OCI-LY7 (cell line): ENCODE data around the gene DEPP1. TPM values are rescaled to one million over a fixed set of nuclear protein-coding genes. Genes with fewer than 3 reads are reported as not detected.

Experiments used
- BruUV-seq: library from RNA; stranded (reverse); fragments of 400-500 nt; replicated peaks from 2 replicates; lab custom pipeline; 2021; lab: Mats Ljungman, UMichigan
- CTCF ChIA-PET: fragments of 300-600 bp; sonication (Branson Sonifier 250); formaldehyde crosslinking; loops from one replicate; lab custom pipeline; 2022; ENCODE audit warnings: antibody characterized with exemption; ENCODE audit not compliant: unreplicated experiment; lab: Charles Lee
- POLR2A ChIA-PET: fragments of 300-600 bp; sonication (Branson Sonifier 250); formaldehyde crosslinking; loops from one replicate; lab custom pipeline; 2022; ENCODE audit warnings: antibody characterized with exemption; lab: Charles Lee
- DNase-seq: peaks from one replicate; pipeline ENCODE4 v3.0.0-alpha.2; 2015; ENCODE audit warnings: low spot score
- H2AFZ ChIP-seq: fragments of 200-600 bp; sonication (generic), shearing (Covaris generic); 2 replicates; pipeline ENCODE4 v1.6.1; 2014; ENCODE audit warnings: mild to moderate bottlenecking, antibody characterized with exemption, low read length, moderate library complexity
- H3K27ac ChIP-seq: fragments of 200-600 bp; sonication (generic); 2 replicates; pipeline ENCODE4 v1.5.1; 2014; ENCODE audit warnings: mixed run types, low read depth, mild to moderate bottlenecking, moderate library complexity, low read length, inconsistent platforms; ENCODE audit not compliant: poor library complexity, severe bottlenecking
- H3K36me3 ChIP-seq: fragments of 200-600 bp; sonication (generic); 2 replicates; pipeline ENCODE4 v1.6.1; 2014; ENCODE audit warnings: mild to moderate bottlenecking, antibody characterized with exemption, low read length, moderate library complexity, mixed read lengths; ENCODE audit not compliant: insufficient read depth
- H3K4me1 ChIP-seq: fragments of 200-600 bp; sonication (generic); 2 replicates; pipeline ENCODE4 v1.5.1; 2014; ENCODE audit warnings: mild to moderate bottlenecking, low read length; ENCODE audit not compliant: insufficient read depth, poor library complexity, severe bottlenecking
- H3K4me2 ChIP-seq: fragments of 200-600 bp; sonication (generic); 2 replicates; pipeline ENCODE4 v1.6.1; 2014; ENCODE audit warnings: mild to moderate bottlenecking, low read length
- H3K4me3 ChIP-seq: fragments of 200-600 bp; sonication (generic); 2 replicates; pipeline ENCODE4 v1.5.1; 2014; ENCODE audit warnings: mild to moderate bottlenecking, low read depth, low read length; ENCODE audit not compliant: poor library complexity, severe bottlenecking
- H3K79me2 ChIP-seq: fragments of 200-600 bp; sonication (generic); 2 replicates; pipeline ENCODE4 v1.6.1; 2016; ENCODE audit warnings: low read depth, mild to moderate bottlenecking, low read length, moderate library complexity, mixed read lengths; ENCODE audit not compliant: insufficient read depth
- H3K9me2 ChIP-seq: fragments of 200-600 bp; sonication (generic); 2 replicates; pipeline ENCODE4 v1.6.1; 2016; ENCODE audit warnings: mild to moderate bottlenecking, low read length, mixed read lengths; ENCODE audit not compliant: insufficient read depth
- H3K9me3 ChIP-seq: fragments of 200-600 bp; sonication (generic); 2 replicates; pipeline ENCODE4 v1.6.1; 2014; ENCODE audit warnings: mild to moderate bottlenecking, mixed run types, low read length, mixed read lengths
- H4K20me1 ChIP-seq: fragments of 200-600 bp; sonication (generic); 2 replicates; pipeline ENCODE4 v1.6.1; 2014; ENCODE audit warnings: mild to moderate bottlenecking, antibody characterized with exemption, low read length, moderate library complexity, mixed read lengths; ENCODE audit not compliant: insufficient read depth
- CTCF ChIP-seq: fragments of 200-600 bp; sonication (generic); conservative IDR thresholded peaks from 2 replicates; pipeline ENCODE4 v1.5.1; 2014; ENCODE audit warnings: mild to moderate bottlenecking, antibody characterized with exemption, low read length, moderate library complexity, mixed read lengths
- EZH2phosphoT487 ChIP-seq: fragments of 200-600 bp; sonication (generic); IDR thresholded peaks from 2 replicates; pipeline ENCODE4 v1.6.1; 2018; ENCODE audit warnings: low read depth, borderline replicate concordance, mild to moderate bottlenecking, mixed run types, antibody characterized with exemption, low read length, moderate library complexity, mixed read lengths
- intact Hi-C: fragments of 100-400 bp; cut with micrococcal nuclease; formaldehyde crosslinking; loops from one replicate; pipeline ENCODE4 v1.10.0; 2022; ENCODE audit not compliant: unreplicated experiment
- total RNA-seq, 2 experiments: library from RNA; depleted of rRNA in 1 of 2; stranded (reverse); fragments of >200 nt in 1 of 2; shearing (Covaris generic) in 1 of 2; gene quantifications; 2 replicates each; pipeline ENCODE4 v1.2.3, GENCODE V29; 2014 to 2022

Gene DEPP1
- total RNA-seq, 2 experiments from 2014 or later, result 0.09 TPM; not detected in 1

GRCh38 chr10:45006276-45007030 is 27.8 kb upstream of the DEPP1 start:
- TF ChIP-seq EZH2phosphoT487 (no peak), CTCF (no peak)
- H2AFZ ChIP-seq, result no peak overlapping the region
- peaks cover 39% of the 10 kb centered on the region for H3K36me3 ChIP-seq
- peaks cover 20% of the 10 kb centered on the region; the same call in 1 of the 2 replicates for H4K20me1 ChIP-seq
- peaks cover 35% of the 10 kb centered on the region for H3K79me2 ChIP-seq
- no peak overlapping the region for H3K4me3 ChIP-seq
- H3K4me1 ChIP-seq, result peaks cover 12% of the 10 kb centered on the region
- BruUV-seq, result no TSS peak
- no peak for DNase-seq
- intact Hi-C loops, result loop anchor here (10.0 kb wide), 3 partner anchors 458 to 968 kb away; partner anchors contain the start of genes TIMM23 and ZFAND4
- peaks cover 33% of the 10 kb centered on the region; the same call in 1 of the 2 replicates for H3K9me3 ChIP-seq
- no peak overlapping the region for H3K27ac ChIP-seq
- ChIA-PET POLR2A (interaction anchor here (0.6 kb wide), 1 partner anchor 1855 kb away, joined by 3 read pairs; no protein-coding TSS in a partner anchor), CTCF (interaction anchor here (0.9 kb wide), 1 partner anchor 11 kb away, joined by 3 read pairs; no protein-coding TSS in a partner anchor)
- no peaks in the 10 kb centered on the region for H3K9me2 ChIP-seq
- no peak overlapping the region for H3K4me2 ChIP-seq

- H3K9me2 ChIP-seq, result no peaks in the 10 kb centered on the region
- H3K79me2 ChIP-seq, result peaks cover 39% of the 10 kb centered on the region
- no peak overlapping the region for H2AFZ ChIP-seq
- intact Hi-C loops, result loop anchor here (10.0 kb wide), 3 partner anchors 460 to 970 kb away; partner anchors contain the start of genes TIMM23 and ZFAND4
- peaks cover 20% of the 10 kb centered on the region; the same call in 1 of the 2 replicates for H4K20me1 ChIP-seq
- TF ChIP-seq EZH2phosphoT487, result no peak
- no peak for TF ChIP-seq CTCF
- no TSS peak for BruUV-seq
- H3K4me3 ChIP-seq, result no peak overlapping the region
- POLR2A ChIA-PET, result interaction anchor here (0.9 kb wide), 1 partner anchor 10 kb away, joined by 3 read pairs; no protein-coding TSS in a partner anchor
- no peak overlapping the region for H3K27ac ChIP-seq
- CTCF ChIA-PET, result interaction anchor here (0.9 kb wide), 1 partner anchor 10 kb away, joined by 3 read pairs; no protein-coding TSS in a partner anchor
- DNase-seq, result no peak
- H3K4me2 ChIP-seq, result no peak overlapping the region
- peaks cover 15% of the 10 kb centered on the region for H3K4me1 ChIP-seq
- peaks cover 33% of the 10 kb centered on the region; the same call in 1 of the 2 replicates for H3K9me3 ChIP-seq
- peaks cover 39% of the 10 kb centered on the region for H3K36me3 ChIP-seq
Measured at GRCh38 chr10:45005284-45005683, 26.7 kb upstream of the DEPP1 start.
